Gastrocnemius medialis (tissue), 4 donors: ENCODE measurements around the gene STUB1. TPM values are rescaled to one million over a fixed set of nuclear protein-coding genes. Genes with fewer than 3 reads are reported as not detected.

Experiments used
- ATAC-seq, 2 donors: fragments of 150-250 bp; one replicate each; pipeline ENCODE4 v1.9.1; 2016
- DNase-seq, 2 donors: peaks; one replicate each; pipeline ENCODE4 v3.0.0-alpha.2; 2019
- H3K27ac ChIP-seq, 4 donors: fragments of 200-600 bp; sonication (generic); 1 replicate in 1 of 4; 2 replicates in 3 of 4; pipeline ENCODE4 v1.5.1; 2016 to 2018; ENCODE audit warnings: mild to moderate bottlenecking in 2 of 4, moderate library complexity in 1 of 4
- H3K27me3 ChIP-seq, 3 donors: fragments of 200-600 bp; sonication (generic) in 2 of 3; 1 replicate in 1 of 3; 2 replicates in 2 of 3; pipeline versions ENCODE4 v1.5.1 to v1.6.0; 2016 to 2019; ENCODE audit warnings: mild to moderate bottlenecking in 1 of 3, moderate library complexity in 1 of 3
- H3K36me3 ChIP-seq, 2 donors: fragments of 200-600 bp; sonication (generic) in 1 of 2; one replicate each; pipeline ENCODE4 v1.5.1; 2017 to 2018
- H3K4me1 ChIP-seq, 2 donors: fragments of 200-600 bp; sonication (generic) in 1 of 2; one replicate each; pipeline ENCODE4 v1.5.1; 2016 to 2017; ENCODE audit warnings: mild to moderate bottlenecking in 2 of 2
- H3K4me3 ChIP-seq, 4 donors: fragments of 200-600 bp; sonication (generic) in 3 of 4; 1 replicate in 1 of 4; 2 replicates in 3 of 4; pipeline ENCODE4 v1.5.1; 2016 to 2019; ENCODE audit warnings: mild to moderate bottlenecking in 2 of 4
- H3K9me3 ChIP-seq, 3 donors: fragments of 200-600 bp; sonication (generic) in 2 of 3; 1 replicate in 1 of 3; 2 replicates in 2 of 3; pipeline ENCODE4 v1.5.1; 2016 to 2019
- POLR2A ChIP-seq, 2 donors: fragments of 450-650 bp; IDR thresholded peaks; one replicate each; pipeline ENCODE4 v1.6.1; 2017; ENCODE audit warnings: antibody characterized with exemption in 2 of 2, mild to moderate bottlenecking in 2 of 2, moderate library complexity in 2 of 2
- in situ Hi-C, 4 donors: fragments of 200-750 bp; cut with MboI; loops; one replicate each; pipeline versions ENCODE4 v1.15.0 to v1.8.0; 2017; ENCODE audit warnings: low sequenced_read_pairs in 4 of 4
- intact Hi-C: fragments of 100-400 bp; cut with DNase I; formaldehyde crosslinking; loops from one replicate; pipeline ENCODE4 v1.15.1; 2023; ENCODE audit warnings: low total_unique reads
- total RNA-seq, 4 donors: library from RNA; depleted of rRNA; stranded (reverse); fragments of >200 nt; gene quantifications; one replicate each; pipeline versions ENCODE4 v1.1.0 to v1.2.3, GENCODE V29; 2016
- TF ChIP-seq, protein P1 (sequence below), 5 experiments: fragments of 450-650 bp in 3 of 5; fragments of 200-600 bp in 2 of 5; sonication (generic) in 2 of 5; IDR thresholded peaks in 4 of 5; conservative IDR thresholded peaks in 1 of 5; 1 replicate in 4 of 5; 2 replicates in 1 of 5; pipeline ENCODE4 v1.5.1; 2016 to 2019; ENCODE audit warnings: antibody characterized with exemption in 5 of 5, mild to moderate bottlenecking in 3 of 5, moderate library complexity in 3 of 5

The STUB1 gene
- total RNA-seq, 4 donors from 2014 or later, result 144 to 229 (median 204) TPM

DNA sequence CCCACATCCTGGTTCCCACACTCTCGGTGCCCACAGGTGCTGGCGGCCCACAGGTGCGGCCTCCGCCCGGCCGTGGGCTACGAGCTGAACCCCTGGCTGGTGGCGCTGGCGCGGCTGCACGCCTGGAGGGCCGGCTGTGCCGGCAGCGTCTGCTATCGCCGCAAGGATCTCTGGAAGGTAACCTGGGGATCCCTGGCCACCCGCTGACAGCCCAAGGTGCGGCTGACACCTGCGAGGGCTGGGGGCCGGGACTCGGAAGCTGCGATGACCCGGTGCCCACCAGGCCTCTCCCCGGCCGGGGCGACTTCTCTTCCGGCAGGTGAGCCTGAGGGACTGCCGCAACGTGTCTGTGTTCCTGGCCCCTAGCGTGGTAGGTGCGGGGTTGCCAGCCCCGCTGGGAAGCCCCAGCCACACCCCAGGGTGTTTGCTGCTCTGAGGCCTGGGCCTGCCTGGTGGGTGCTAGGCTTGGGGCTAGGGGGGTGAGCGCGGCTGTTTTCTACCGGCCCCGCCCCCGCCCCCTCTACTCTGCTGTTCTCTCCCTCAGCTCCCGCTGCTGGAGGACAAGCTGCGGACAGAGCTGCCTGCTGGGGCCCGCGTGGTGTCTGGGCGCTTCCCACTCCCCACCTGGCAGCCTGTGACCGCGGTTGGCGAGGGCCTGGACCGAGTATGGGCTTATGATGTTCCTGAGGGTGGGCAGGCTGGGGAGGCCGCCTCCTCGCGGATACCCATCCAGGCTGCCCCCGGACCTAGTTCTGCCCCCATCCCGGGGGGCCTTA, 41.7 kb downstream of the STUB1 start:
- H3K36me3 ChIP-seq, result no peaks in the 10 kb centered on the region
- no peak for ATAC-seq
- H3K9me3 ChIP-seq, result no peaks in the 10 kb centered on the region
- H3K27ac ChIP-seq, result peak overlapping the region; percentile 86 to 95 (median 90)
- in situ Hi-C loops, result no loop called here
- peaks cover 14 to 24% of the 10 kb centered on the region in 2 donors for H3K4me1 ChIP-seq
- H3K4me3 ChIP-seq, result peak overlapping the region; percentile 76 to 99 (median 83)
- TF ChIP-seq POLR2A (IDR thresholded peaks at IDR 0.05), result no peak
- TF ChIP-seq, protein P1, sequence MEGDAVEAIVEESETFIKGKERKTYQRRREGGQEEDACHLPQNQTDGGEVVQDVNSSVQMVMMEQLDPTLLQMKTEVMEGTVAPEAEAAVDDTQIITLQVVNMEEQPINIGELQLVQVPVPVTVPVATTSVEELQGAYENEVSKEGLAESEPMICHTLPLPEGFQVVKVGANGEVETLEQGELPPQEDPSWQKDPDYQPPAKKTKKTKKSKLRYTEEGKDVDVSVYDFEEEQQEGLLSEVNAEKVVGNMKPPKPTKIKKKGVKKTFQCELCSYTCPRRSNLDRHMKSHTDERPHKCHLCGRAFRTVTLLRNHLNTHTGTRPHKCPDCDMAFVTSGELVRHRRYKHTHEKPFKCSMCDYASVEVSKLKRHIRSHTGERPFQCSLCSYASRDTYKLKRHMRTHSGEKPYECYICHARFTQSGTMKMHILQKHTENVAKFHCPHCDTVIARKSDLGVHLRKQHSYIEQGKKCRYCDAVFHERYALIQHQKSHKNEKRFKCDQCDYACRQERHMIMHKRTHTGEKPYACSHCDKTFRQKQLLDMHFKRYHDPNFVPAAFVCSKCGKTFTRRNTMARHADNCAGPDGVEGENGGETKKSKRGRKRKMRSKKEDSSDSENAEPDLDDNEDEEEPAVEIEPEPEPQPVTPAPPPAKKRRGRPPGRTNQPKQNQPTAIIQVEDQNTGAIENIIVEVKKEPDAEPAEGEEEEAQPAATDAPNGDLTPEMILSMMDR (IDR thresholded peaks at IDR 0.05 in 4 of 5, conservative IDR thresholded peaks at IDR 0.05 in 1 of 5), result no peak
- H3K27me3 ChIP-seq, result peaks cover 11 to 18% (median 16%) of the 10 kb centered on the region in 3 donors
- intact Hi-C loops, result loop anchor here (1.0 to 2.0 kb wide), 3 partner anchors 19 to 67 kb away; partner anchors contain the start of genes CHTF18, RPUSD1 and WDR24
- no peak for DNase-seq

DNA sequence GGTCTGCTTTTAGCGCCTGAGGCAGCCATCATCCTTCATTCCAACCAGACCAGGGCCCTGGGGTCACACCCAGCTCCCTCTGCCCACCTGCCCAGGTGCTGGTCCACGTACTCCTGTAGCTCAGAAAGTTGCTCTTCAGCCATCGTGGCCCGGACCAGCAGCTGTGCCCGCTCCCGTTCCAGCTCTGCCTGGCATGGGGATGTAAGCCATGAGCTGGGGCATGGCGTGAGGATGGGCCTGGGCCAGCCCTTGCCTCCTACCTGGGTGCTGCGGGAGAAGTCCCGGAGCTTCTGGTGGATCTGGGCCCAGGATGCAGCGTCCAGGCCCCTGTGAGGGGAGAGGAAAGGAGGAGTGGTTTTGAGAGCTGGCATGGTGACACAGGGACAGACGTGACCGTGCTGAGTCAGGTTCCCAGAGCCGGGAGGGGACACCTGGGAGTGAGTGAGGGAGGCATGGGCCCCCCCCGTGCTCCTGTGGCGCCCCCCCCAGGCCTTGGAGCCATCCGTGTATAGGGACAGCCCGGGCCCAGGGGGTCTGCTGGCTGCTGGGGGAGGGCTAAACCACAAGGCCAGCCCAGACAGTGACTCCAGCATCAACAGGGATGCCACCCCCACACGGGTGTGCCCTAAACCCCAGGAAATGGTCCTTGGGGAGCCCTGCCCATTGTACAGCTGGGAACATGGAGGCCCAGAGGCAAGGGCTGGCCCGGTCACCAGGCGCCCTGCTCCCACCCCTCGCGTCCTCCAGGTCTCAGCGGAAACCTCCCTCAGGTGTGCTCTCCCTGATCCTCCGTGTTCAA, 42.8 kb downstream of the STUB1 start:
- DNase-seq (no peak), ATAC-seq (no peak)
- H3K4me1 ChIP-seq, result peaks cover 20 to 32% of the 10 kb centered on the region in 2 donors
- H3K4me3 ChIP-seq, result no peak overlapping the region
- peaks cover 19 to 28% (median 27%) of the 10 kb centered on the region in 3 donors for H3K27me3 ChIP-seq
- TF ChIP-seq POLR2A (IDR thresholded peaks at IDR 0.05), result no peak
- TF ChIP-seq, protein P1 (IDR thresholded peaks at IDR 0.05 in 4 of 5, conservative IDR thresholded peaks at IDR 0.05 in 1 of 5), result no peak
- no peak overlapping the region for H3K27ac ChIP-seq
- in situ Hi-C loops (no loop called here), intact Hi-C loops (no loop called here)
- no peaks in the 10 kb centered on the region for H3K36me3 ChIP-seq
- H3K9me3 ChIP-seq, result no peaks in the 10 kb centered on the region

DNA sequence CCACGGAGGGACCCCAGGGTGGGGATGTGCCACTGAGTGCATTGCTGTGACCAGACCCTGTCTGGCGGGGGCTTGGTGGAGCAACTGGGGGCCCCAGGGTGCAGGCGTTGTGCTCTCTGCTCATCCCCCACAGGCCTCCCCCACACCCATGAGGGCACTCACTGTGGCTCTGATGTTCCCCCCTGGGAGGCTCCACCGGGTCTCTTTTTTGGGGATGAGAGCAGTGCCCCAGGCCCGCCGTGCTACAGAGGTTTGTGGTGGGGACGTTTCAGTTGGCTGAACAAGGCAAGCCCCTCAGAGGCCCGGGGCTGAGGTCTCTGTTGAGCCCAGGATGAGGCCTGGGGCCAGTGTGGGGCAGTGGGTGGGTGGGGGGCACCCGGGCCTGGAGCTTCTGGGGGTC, 43.5 kb downstream of the STUB1 start:
- in situ Hi-C loops, result no loop called here

DNA sequence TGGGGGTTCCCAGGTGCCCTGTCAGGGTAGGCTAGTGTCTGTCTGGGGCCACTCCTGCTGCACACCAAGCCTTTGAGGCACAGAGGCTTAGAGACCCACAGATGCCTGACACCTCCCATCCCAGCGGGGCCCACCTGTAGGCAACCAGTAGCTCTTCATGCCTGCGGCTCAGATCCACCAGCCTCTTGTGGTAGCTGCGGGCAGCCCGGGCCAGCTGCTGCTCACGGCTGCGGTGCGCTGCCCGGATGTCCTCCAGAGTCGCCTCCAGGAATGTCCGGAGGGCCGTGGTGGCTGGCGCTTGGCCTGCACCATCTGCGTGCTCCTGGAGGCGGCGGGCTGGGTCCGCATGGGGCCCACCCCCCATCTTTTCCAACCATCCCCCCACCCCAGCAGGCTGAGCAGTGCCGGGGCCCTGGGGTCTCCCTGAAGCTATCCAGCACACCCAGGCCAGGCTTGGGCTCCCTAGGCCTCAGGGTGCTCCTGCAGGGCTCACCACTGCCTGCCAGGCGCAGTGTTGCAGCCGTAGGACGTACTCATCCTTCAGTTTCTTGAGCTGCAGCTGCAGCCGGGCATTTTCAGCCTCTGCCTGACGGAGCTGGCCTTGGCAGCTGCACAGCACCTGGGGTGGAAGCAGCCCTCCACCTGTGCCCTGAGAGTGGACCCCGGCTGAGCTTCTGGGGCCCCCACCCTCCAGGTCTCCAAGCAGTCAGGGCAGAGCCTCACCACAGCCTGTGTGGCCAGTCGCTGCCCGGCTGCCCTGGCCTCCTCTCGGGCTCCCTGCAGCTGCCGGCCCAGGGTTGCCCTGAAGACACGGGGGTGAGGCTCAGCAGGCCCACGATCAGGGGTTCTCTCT, 44.2 kb downstream of the STUB1 start:
- peaks cover 20 to 29% of the 10 kb centered on the region in 2 donors for H3K4me1 ChIP-seq
- no peaks in the 10 kb centered on the region for H3K36me3 ChIP-seq
- peaks cover 22 to 38% (median 34%) of the 10 kb centered on the region in 3 donors for H3K27me3 ChIP-seq
- DNase-seq, result no peak
- no peak overlapping the region for H3K27ac ChIP-seq
- intact Hi-C loops (no loop called here), in situ Hi-C loops (no loop called here)
- no peak overlapping the region for H3K4me3 ChIP-seq
- H3K9me3 ChIP-seq, result no peaks in the 10 kb centered on the region
- no peak for TF ChIP-seq POLR2A (IDR thresholded peaks at IDR 0.05)
- TF ChIP-seq, protein P1 (IDR thresholded peaks at IDR 0.05 in 4 of 5, conservative IDR thresholded peaks at IDR 0.05 in 1 of 5), result no peak
- no peak for ATAC-seq

More for the DNA sequence above, 43.5 kb downstream of the STUB1 start:
- H3K9me3 ChIP-seq, result no peaks in the 10 kb centered on the region
- DNase-seq (no peak), ATAC-seq (no peak)
- no peaks in the 10 kb centered on the region for H3K36me3 ChIP-seq
- intact Hi-C loops, result no loop called here
- H3K4me1 ChIP-seq, result peaks cover 20 to 35% of the 10 kb centered on the region in 2 donors
- no peak overlapping the region for H3K27ac ChIP-seq
- no peak overlapping the region for H3K4me3 ChIP-seq
- TF ChIP-seq, protein P1 (IDR thresholded peaks at IDR 0.05 in 4 of 5, conservative IDR thresholded peaks at IDR 0.05 in 1 of 5), result no peak
- TF ChIP-seq POLR2A (IDR thresholded peaks at IDR 0.05), result no peak
- H3K27me3 ChIP-seq, result peaks cover 22 to 34% (median 33%) of the 10 kb centered on the region in 3 donors
